HG03571 (cell line): ENCODE results near the gene VWA8.
"Not testable (repeated sequence)": the region's sequence is repeated elsewhere in the genome, so short reads cannot be mapped to it uniquely, and the experiment has no call there.

Experiments
- ATAC-seq: cut with Tn5 transposase; IDR thresholded peaks from one replicate; pipeline ENCODE4 v1.9.1; 2021; ENCODE audit not compliant: unreplicated experiment

Gene VWA8

DNA sequence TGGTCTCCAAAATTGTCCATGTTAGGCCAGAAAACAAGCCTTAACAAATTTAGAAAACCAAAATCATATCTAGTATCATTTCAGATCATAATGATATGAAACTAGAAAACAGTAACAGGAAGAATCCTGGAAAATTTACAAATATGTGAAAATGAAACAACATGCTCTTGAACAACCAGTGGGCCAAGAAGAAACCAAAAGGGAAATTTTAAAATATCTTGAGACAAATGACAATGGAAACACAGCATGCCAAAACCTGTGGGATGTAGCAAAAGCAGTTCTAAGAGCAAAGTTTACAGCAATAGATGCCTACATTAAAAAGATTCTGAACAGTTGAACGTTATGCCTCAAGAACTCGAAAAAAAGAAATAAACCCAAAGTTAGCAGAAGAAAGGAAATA lies 32.6 kb downstream of the VWA8 start:
- no peak for ATAC-seq

GRCh38 chr13:41925014-41925413 lies 35.9 kb downstream of the VWA8 start:
- ATAC-seq: no peak

- not testable (repeated sequence) for ATAC-seq
Observed at GRCh38 chr13:41922894-41923293, 38.0 kb downstream of the VWA8 start.

DNA sequence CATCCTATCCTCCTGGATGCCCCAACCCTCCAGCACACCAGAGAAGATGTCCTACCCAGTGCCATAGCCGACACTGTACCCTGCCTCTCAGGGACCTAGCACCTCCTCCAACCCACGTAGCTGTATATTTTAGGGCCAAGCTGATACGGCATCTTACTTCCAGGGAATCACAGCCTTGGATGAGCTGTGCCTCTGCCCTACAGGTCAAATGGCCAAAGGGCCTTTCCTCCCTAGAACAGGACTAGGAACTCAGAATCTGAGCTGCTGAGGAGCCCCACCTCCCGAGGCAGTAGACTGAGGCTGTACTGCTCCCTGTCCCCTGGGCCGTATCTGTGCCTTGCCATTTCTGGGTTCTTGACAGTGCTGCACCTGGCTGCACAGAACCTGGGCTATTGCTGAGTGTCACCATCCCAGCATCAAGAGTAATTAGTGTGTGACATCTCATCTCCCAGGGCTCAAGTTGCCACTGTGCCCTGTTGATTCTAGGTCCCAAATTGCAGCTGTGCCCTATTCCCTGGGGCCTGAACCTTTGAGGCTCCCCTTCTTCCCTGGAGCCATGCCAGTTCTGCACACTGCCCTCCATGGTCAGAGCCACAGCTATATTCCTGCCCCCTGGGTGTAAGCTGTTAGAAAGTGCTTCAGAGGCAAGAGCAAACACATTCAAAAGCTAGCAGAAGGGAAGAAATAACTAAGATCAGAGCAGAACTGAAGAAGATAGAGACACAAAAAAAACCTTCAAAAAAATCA lies 41.0 kb downstream of the VWA8 start:
- ATAC-seq: no peak

DNA sequence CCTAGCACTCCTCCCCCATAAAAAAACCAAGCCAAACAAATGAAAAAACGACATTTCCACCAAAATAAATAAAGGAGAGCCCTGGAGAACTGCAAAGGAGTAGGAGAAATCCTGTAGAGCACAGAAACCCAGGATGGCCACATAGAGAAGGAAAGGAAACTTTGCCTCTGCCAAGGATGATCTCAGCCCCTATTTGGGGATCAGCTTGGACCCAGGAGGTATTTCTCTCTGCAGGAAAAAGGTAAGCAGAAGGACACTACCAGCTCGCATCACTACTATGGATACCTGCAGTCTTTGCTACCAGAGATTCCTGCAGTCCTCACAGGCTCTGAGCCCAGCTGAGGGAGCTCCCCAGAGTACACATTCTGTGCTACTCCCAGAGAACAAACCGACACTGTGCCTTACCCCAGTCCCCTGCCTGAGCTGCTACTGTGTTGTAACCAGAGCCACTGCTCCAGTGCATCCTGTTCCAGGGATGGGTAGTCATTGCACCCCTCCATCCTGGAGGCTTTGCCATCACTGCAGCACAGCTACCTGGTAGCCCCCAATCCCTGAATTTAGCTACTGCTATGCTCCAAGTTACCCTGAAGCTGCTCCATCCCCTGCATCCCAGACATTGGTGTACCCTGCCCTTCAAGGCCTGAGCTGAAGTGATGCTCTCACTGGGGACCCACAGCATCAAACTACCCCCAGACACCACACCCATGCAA lies 41.7 kb downstream of the VWA8 start:
- ATAC-seq: no peak

DNA sequence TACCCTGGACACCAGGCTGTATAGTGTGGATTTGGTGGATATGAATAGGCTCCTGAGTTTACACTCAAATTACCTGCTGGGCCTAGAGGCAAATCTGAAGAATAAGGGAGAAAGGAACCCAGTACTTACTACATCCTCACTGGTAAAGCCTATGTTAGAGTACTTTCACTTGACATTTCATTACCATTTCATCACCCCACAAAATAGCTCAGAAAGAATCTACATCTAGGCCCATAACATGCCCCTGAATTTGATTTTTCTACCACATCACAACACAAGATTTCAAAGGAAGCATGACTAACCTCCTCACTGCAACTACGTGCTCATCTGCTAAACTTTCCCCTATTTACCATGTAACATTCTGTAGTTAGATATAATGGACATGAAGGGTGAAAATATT lies 43.3 kb downstream of the VWA8 start:
- no peak for ATAC-seq

DNA sequence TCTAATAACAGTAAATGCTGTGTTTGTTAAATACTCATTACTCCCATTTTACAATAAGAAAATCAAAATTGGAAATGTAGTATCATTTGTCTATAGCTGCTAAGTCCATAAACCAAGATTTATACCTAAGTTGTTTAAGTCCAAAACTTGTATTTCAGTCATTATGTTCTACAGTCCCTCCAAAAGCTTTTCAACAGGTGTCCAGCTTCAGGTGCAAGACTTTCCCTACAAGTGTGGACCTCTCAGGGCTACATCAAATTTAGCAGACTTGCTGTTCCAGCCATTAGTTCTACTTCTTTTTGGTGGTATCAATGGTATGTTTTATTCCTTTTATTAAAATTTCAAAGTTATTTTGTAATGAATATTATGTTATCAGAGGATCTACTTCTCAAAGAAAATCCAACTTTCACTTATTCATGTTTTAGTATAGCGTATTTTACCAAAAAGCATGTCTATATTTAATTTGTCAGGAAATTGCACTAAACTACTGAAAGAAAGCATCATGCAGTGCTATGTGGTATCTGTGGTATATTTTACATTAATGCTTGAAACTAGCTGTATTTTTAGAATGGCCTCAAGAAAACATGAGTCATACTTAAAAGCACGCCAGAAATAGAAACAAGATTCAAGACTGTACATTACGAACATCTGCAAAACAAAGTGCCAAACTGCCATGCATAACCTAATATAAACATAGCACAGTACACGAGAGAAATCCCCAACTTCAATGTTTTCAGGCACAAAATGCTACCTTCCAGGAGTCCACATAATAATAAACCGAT lies 44.5 kb downstream of the VWA8 start:
- peak; percentile 84 for ATAC-seq

GRCh38 chr13:41915081-41915480 lies 45.8 kb downstream of the VWA8 start:
- no peak for ATAC-seq

- no peak for ATAC-seq
Observed at GRCh38 chr13:41914552-41914951, 46.4 kb downstream of the VWA8 start.

DNA sequence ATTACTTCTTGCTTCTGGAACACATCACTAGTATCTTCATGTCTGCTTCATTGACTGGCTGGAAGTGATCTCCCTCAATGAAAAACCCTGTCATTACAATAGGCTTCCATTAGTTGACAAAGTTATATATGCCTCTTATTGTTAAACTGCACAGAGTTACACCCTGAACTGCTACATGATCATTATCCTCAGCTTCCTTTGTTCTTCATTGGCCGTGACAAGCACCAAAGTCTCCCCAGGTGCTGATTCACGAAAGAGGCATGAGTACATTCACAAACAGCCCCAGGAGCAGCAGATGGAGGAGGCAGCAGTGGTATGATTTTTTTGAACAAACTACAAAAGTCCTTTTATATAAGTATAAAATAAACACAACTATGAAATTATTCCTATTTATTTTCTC lies 51.4 kb downstream of the VWA8 start:
- ATAC-seq: no peak

DNA sequence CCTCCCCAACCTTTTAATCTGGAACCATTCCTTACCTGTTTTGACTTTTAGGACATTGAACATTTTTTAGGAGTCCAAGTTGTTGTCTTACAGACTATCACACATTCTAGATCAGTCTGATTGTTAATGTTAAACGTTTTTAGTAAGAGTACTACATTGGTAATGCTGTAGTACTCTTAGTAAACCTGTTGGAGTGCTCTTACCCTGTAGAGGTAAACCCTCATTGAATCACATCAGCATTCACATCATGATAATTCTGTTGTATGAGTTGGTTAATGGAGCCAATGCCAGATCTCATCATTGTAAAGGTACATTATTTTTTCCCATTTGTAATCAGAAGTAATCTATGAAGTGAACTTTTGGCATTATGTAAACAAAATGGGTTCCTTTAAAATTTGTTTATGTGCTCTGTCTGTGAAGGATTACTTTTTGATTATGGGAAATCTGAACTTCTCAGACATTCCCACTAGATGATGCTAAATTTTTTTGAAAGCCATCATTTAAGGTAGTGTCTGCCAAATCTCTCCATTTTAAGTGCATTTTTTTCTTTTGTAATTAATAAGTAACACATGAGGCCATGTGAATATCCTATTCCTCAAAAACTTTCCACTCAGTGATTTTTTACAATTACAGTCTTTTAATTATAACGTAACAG lies 55.2 kb downstream of the VWA8 start:
- peak; percentile 87 for ATAC-seq

DNA sequence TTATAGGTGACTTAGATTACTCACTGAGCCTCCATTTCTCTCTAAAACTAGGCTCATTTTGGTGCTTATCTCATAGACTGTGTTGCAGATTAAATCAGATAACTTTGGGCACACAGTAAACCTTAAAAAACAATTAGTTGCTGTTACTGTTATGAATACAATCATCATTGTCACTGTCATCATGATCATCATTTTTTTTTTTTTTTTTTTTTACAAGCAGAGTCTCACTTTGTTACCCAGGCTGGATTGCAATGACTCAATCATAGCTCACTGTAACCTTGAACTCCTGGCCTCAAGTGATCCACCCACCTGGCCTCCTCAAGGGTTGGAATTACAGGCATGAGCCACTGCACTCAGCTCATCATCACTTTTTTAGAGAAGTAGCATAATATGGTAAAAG lies 60.0 kb downstream of the VWA8 start:
- ATAC-seq: no peak

GRCh38 chr13:41898411-41898810 lies 62.5 kb downstream of the VWA8 start:
- not testable (repeated sequence) for ATAC-seq

DNA sequence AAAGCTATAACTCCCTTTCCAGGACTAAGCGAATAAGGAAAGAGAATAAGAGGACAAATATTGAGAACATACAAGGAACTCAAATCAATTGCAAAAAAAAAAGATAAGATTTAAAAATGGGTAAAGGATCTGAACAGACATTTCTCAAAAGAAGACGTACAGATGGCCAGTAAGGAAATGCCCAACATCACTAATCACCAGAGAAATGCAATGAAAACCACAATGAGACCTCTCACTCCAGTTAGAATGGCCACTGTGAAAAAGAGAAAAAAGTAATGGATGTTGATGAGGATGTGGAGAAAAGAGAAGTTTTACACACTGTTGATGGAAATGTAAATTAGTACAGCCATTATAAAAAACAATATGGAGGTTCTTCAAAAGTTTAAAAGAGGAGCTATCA lies 63.8 kb downstream of the VWA8 start:
- no peak for ATAC-seq

- ATAC-seq: no peak
Observed at GRCh38 chr13:41895478-41895877, 65.4 kb downstream of the VWA8 start.

GRCh38 chr13:41891119-41891518 lies 69.8 kb downstream of the VWA8 start:
- no peak for ATAC-seq

DNA sequence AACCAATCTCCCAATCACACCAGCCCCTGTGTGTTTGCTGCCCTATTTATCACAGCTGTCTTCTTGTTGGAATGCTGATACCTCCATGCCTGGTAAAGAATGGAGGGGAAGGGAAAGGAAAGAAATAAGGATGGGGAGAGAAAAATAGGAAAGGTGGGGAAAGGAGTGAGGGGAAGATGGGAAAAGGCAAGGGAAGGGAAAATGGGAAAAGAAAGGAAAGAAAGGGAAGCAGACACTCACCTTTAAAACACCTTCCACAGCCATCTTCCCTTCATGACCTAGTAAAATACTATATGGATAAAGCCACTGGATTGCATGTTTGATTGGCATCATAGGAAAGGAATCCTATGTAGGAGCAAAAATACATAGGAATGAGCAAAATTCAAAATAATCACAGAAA lies 77.8 kb downstream of the VWA8 start:
- no peak for ATAC-seq

GRCh38 chr13:41881890-41882289 lies 79.0 kb downstream of the VWA8 start:
- not testable (repeated sequence) for ATAC-seq

DNA sequence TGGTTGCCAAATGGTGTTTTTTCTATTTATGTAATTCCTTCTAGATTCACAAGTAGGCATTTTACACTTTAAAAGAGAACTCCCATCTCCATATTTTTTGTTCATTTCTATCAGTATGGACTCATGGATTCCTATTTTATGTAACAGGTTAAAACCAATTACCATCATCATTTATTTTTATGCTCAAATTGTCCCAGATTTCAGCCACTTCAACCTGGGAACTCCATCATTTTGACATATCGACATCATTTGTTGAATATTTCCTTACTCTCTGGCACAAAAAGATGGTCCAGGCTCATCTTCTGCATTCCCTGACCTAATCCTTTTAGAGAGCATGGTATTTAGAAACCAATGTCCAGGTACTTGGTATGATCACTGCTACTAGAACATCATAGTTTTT lies 79.9 kb downstream of the VWA8 start:
- ATAC-seq: no peak

- ATAC-seq: no peak
Observed at GRCh38 chr13:41864658-41865057, 96.3 kb downstream of the VWA8 start.

DNA sequence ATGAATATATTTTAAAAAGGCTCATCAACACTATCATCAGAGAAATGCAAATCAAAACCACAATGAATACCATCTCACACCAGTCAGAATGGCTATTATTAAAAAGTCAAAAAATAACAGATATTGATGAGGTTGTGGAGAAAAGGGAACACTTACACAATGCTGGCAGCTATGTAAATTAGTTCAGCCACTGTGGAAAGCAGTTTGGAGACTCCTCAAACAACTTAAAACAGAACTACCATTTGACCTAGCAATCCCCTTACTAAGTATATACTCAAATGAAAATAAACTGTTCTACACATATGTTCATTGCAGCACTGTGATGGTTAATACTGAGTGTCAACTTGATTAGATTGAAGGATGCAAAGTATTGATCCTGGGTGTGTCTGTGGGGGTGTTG lies 98.2 kb downstream of the VWA8 start:
- not testable (repeated sequence) for ATAC-seq
